ENCODE data around the gene ADAM33.

ADAM33 gene

GRCh38 chr20:3706774-3707507 is 25.1 kb upstream of the ADAM33 start:
- DNase-seq, result no peak

- DNase-seq, result no peak
These were observed 24.3 kb upstream of the ADAM33 start for GRCh38 chr20:3705970-3706739.

- DNase-seq, result no peak
These were observed 23.7 kb upstream of the ADAM33 start for GRCh38 chr20:3705491-3705969.

GRCh38 chr20:3704087-3704486 is 22.3 kb upstream of the ADAM33 start:
- no peak for DNase-seq

DNA sequence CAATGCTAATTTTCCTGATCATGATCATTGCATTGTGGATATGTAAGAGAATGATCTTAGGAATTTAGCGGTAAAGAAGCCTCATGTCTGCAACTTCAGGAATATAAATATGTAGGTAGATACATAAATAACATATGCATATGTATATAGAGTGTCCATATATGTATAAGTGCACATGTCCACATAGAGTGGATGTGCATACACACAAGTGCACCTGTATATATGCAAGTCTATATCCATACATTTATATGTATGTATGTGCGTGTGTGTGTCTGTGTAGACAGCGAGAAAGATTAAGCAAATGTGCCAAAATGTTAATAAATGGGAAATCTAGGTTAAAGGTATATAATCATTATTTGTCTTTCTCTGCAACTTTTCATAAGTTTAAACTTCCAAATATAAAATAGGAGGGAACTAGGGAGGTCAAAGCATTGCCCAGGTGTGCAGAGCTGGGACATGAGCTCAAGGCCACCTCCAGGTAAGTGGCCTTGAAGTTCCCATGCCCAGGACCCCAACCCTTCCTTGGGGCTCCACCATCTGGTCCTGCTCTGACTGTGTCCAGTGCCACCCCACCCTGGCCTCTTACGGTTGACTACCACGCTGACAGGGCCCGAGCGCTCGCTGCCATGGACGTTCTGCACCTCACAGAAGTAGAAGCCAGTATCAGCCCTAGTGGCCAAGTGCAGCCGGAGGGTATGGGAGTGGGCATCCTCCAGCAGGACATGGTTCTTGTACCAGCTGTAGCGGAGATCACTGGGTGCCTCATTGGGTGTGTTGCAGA is 21.0 kb upstream of the ADAM33 start:
- DNase-seq, result no peak

GRCh38 chr20:3701061-3701998 is 19.5 kb upstream of the ADAM33 start:
- DNase-seq, result no peak

GRCh38 chr20:3699037-3699436 is 17.2 kb upstream of the ADAM33 start:
- DNase-seq, result no peak

DNA sequence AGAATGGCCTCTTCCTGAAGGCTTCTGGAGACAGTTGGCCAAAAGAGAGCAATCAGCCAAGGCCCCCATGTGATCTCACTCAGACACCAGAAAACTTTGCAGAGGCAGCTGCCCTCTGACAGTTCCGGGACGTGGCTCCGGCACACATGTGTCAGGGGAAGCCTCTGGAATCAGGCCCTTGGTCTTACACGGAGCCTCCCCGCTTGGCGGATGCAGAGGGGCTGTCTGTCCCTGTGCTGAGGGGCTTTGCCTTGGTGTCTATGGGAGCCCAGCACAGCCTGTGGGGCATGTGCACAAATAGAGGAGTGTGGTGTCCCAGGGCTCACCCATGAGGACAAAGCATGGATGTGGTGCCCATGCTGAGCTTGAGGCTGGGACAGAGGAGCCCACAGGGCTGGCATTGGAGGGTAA is 16.8 kb upstream of the ADAM33 start:
- no peak for DNase-seq

DNA sequence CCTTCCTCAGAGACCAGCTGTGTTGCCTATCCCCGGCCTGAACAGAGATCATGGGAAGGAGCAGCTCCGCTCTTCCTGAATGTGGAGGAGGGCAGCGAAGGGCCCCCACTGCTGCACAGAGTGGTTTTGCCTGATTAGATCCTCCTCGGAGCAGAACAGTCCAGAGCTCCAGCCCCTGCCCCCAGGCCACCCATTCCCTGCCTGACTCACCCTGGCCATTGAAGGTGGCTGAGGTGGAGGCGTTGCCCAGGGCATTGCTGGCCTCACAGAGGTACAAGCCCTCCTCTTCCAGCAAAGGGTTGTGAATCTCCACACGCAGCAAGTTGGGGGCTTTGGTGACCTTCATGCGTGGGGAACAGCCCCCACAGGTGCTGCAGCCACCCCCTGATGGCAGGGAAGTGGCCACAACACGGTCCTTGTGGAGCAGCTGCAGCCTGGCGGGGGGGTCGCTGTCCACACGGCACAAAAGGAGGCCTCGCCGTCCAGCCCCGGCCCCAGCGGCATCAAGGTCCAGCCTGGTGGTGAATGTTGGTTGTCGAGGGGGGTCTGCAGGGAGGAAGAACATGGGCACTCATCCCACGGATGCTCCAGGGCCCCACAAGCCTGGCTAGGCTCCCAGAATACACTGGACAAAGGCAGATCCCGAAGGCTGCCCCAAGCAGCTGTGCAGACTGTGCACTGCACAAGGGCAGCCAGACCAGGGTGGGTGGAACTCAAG is 15.9 kb upstream of the ADAM33 start:
- DNase-seq, result no peak

- DNase-seq, result no peak
These were observed 15.2 kb upstream of the ADAM33 start for GRCh38 chr20:3696745-3697587.

DNA sequence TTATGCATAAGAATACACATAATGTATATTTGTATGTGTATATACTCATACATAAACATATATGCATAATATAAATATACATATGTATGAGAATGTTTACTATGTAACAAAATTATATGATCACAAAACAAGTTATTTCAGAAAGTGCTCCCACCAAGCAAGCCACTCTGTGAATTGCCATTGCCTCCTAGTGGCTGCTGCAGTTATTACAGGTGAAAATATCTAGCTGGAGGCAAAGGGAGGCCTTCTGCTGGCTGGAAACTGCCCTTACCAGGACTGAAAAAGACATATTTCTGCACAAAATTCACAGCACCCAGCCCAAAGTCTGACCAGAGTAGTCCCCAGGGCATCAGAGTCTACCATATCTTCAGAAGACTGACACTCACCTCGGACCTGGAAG is 14.4 kb upstream of the ADAM33 start:
- no peak for DNase-seq

- no peak for DNase-seq
These were observed 13.1 kb upstream of the ADAM33 start for GRCh38 chr20:3694864-3695263.

GRCh38 chr20:3693376-3693775 is 11.6 kb upstream of the ADAM33 start:
- DNase-seq, result no peak

GRCh38 chr20:3692706-3693294 is 11.0 kb upstream of the ADAM33 start:
- DNase-seq, result no peak

GRCh38 chr20:3691897-3692296 is 10.1 kb upstream of the ADAM33 start:
- DNase-seq, result no peak

DNA sequence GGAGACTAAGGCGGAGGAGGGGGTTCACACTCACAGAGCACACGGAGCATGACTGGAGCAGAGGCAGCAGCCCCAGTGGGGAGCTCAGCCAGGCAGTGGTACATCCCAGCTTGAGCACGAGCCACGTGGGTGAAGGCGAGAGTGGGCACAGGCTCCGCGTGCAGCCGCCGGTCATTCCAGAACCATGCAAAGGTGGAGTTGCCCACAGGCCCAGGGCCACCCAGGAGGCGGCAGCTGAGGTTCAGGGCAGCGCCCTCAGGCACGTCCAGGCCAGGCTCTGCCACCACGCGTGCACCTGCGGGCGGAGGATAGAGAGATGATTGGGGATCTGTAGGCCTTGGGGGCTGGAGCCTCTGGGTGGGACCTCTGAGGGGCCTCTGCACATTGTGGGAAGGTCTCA is 9.5 kb upstream of the ADAM33 start:
- DNase-seq, result no peak

- DNase-seq, result no peak
These were observed 8.6 kb upstream of the ADAM33 start for GRCh38 chr20:3690413-3690812.

DNA sequence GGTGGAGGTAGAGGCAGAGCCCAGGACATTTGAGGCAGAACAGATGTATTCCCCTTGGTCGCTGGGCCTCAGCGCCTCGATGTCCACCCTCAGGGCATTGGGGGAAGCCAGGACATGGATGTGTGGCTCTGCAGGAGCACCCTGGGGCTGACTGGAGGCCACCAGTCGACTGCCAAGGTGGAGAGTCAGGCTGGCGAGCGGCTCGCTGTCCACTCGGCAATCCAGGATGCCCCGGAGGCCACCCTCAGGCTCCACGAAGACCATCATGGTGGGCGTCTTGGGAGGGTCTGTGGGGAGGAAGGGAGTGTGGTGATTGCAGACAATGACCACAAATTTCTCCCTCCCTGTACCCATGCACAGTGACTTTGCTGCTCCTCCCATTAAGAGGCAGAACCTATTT is 8.2 kb upstream of the ADAM33 start:
- DNase-seq, result no peak

- no peak for DNase-seq
These were observed 5.8 kb upstream of the ADAM33 start for GRCh38 chr20:3687655-3688054.

DNA sequence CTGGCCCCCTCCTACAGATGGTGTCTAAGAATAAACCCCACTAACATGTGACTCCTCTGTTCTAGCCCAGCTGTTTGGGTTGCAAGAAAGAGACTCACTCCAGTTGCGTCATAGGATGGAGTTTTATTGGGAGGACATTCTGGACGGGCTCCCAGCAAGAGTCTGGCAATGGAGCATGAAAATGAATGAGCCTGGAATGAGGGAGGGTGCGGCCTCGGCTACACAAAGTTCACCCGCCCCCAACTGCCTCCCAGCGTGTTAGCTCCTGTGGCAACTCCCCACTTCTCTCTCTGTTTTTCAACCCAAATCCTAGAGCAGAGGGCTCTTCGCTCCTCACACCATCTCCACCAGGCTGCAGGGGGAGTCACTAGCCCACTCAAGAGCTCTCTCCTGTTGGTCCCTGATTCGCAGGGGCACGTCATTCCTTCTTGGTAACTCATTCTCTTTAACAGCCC is 5.1 kb upstream of the ADAM33 start:
- no peak for DNase-seq
